Ovary (tissue), 9 donors: ENCODE data around the gene XXYLT1. TPM values are rescaled to one million over a fixed set of nuclear protein-coding genes. Genes with fewer than 3 reads are reported as not detected.

Source experiments
- DNase-seq, 5 donors: peaks; one replicate each; pipeline ENCODE4 v3.0.0-alpha.2; 2019 to 2020
- H3K27ac ChIP-seq, 2 donors: fragments of 200-600 bp; one replicate each; pipeline versions ENCODE4 v1.5.1 to v1.8.0; 2019 to 2022
- H3K27me3 ChIP-seq: fragments of 200-600 bp; one replicate; pipeline ENCODE4 v1.8.0; 2022
- H3K36me3 ChIP-seq: fragments of 200-600 bp; sonication (generic); one replicate; pipeline ENCODE4 v1.5.1; 2019
- H3K4me1 ChIP-seq: one replicate; pipeline ENCODE4 v1.8.1; 2013; ENCODE audit warnings: mild to moderate bottlenecking, moderate library complexity; ENCODE audit not compliant: insufficient read depth
- H3K4me3 ChIP-seq: fragments of 200-600 bp; sonication (generic); one replicate; pipeline ENCODE4 v1.5.1; 2017
- H3K9me3 ChIP-seq, 2 donors: fragments of 200-600 bp in 1 of 2; sonication (generic) in 1 of 2; one replicate each; pipeline versions ENCODE4 v1.5.1 to v1.8.1; 2013 to 2019; ENCODE audit warnings: mild to moderate bottlenecking in 1 of 2, moderate library complexity in 1 of 2
- CTCF ChIP-seq, 3 donors: fragments of 450-650 bp in 2 of 3; fragments of 200-600 bp in 1 of 3; IDR thresholded peaks; one replicate each; pipeline versions ENCODE4 v1.5.1 to v1.8.0; 2016 to 2022; ENCODE audit warnings: antibody characterized with exemption in 3 of 3, mild to moderate bottlenecking in 1 of 3
- EP300 ChIP-seq: sonication (generic); formaldehyde crosslinking; IDR thresholded peaks from one replicate; pipeline ENCODE4 v1.6.1; 2017; ENCODE audit warnings: antibody characterized with exemption
- POLR2A ChIP-seq: fragments of 450-650 bp; IDR thresholded peaks from one replicate; pipeline ENCODE4 v1.6.1; 2017; ENCODE audit warnings: antibody characterized with exemption, mild to moderate bottlenecking, moderate library complexity
- WGBS, 3 donors: extraction: QIAGEN DNeasy Blood & Tissue Kit in 1 of 3; methylation state at CpG; one replicate each; pipeline versions ENCODE4 v1.1.5 to v1.1.7; 2013 to 2017; 5-methylcytosine and 5-hydroxymethylcytosine counted together
- intact Hi-C, 4 donors: fragments of 100-400 bp; cut with DNase I; formaldehyde crosslinking; loops; one replicate each; pipeline versions ENCODE4 v1.11.0 to v1.15.1; 2022 to 2023
- polyA plus RNA-seq, 2 donors: library from polyadenylated mRNA; stranded (reverse); fragments of 200-250 nt in 1 of 2; fragments of 350-450 nt in 1 of 2; fragmentation: Illumina TruSeq in 1 of 2; extraction: RNeasy Lipid Tissue Mini Kit (QIAGEN cat#74804) in 1 of 2; gene quantifications; one replicate each; pipeline ENCODE4 v1.2.3, GENCODE V29; 2013 to 2014
- total RNA-seq, 7 donors: library from RNA; depleted of rRNA in 2 of 7; stranded (reverse); fragments of >200 nt in 2 of 7; fragmentation: NEBNext Ultra II Directional in 3 of 7; extraction: Animal tissue kit (Norgen Biotek cat#: 25700) in 3 of 7; gene quantifications; one replicate each; pipeline versions ENCODE4 v1.1.0 to v1.2.4, GENCODE V29; 2016 to 2023
- donor health status: DM: no; HTN: no; CAD: no; lungs with moderate emphysema.
- donor health status: DM: no; HTN: no; CAD: no.
- donor health status: Bipolar disorder and iron deficiency.
- donor health status: DM: yes; HTN: yes; CAD: no.
- donor health status: DM: no; HTN: no; CAD: no.
- donor health status: DM: yes; HTN: yes; CAD: no.

The XXYLT1 gene
- total and polyA plus RNA-seq, 9 donors = 5.6 to 13.6 (median 10.2) TPM

GRCh38 chr3:195112361-195112791 lies 158.6 kb downstream of the XXYLT1 start:
- H3K27me3 ChIP-seq = no peaks in the 10 kb centered on the region
- no peaks in the 10 kb centered on the region for H3K4me1 ChIP-seq
- intact Hi-C loops = no loop called here
- no peaks in the 10 kb centered on the region for H3K36me3 ChIP-seq
- TF ChIP-seq POLR2A = no peak
- TF ChIP-seq CTCF (IDR thresholded peaks at IDR 0.05) = no peak
- TF ChIP-seq EP300 = no peak
- H3K9me3 ChIP-seq = no peaks in the 10 kb centered on the region
- no peak for DNase-seq
- WGBS, 3 donors = 85 to 90% (median 87%) methylated on average over 22 of the region's 22 CpGs
- H3K27ac ChIP-seq = no peak overlapping the region
- no peak overlapping the region for H3K4me3 ChIP-seq

- H3K27me3 ChIP-seq = no peaks in the 10 kb centered on the region
- no peak for DNase-seq
- no peak overlapping the region for H3K27ac ChIP-seq
- 92 to 95% (median 93%) methylated on average over 9 of the region's 9 CpGs for WGBS, 3 donors
- no peaks in the 10 kb centered on the region for H3K36me3 ChIP-seq
- TF ChIP-seq EP300 (no peak), POLR2A (no peak), CTCF (IDR thresholded peaks at IDR 0.05) (no peak)
- no peak overlapping the region for H3K4me3 ChIP-seq
- no peaks in the 10 kb centered on the region for H3K9me3 ChIP-seq
- H3K4me1 ChIP-seq = no peaks in the 10 kb centered on the region
- intact Hi-C loops = no loop called here
Observed at GRCh38 chr3:195111766-195112165, 159.2 kb downstream of the XXYLT1 start.

- TF ChIP-seq CTCF (IDR thresholded peaks at IDR 0.05) = no peak
- no peak for TF ChIP-seq EP300
- no peak for TF ChIP-seq POLR2A
- H3K36me3 ChIP-seq = no peaks in the 10 kb centered on the region
- WGBS, 3 donors = 82 to 85% (median 84%) methylated on average over 9 of the region's 9 CpGs
- H3K27me3 ChIP-seq = no peaks in the 10 kb centered on the region
- intact Hi-C loops = no loop called here
- no peak overlapping the region for H3K4me3 ChIP-seq
- DNase-seq = no peak
- H3K4me1 ChIP-seq = peaks cover 3% of the 10 kb centered on the region
- no peaks in the 10 kb centered on the region for H3K9me3 ChIP-seq
- H3K27ac ChIP-seq = no peak overlapping the region
Observed at GRCh38 chr3:195111319-195111705, 159.6 kb downstream of the XXYLT1 start.

GRCh38 chr3:195110647-195111318 lies 160.2 kb downstream of the XXYLT1 start:
- no peak for DNase-seq
- intact Hi-C loops = no loop called here
- Histone ChIP-seq H3K27me3 (no peaks in the 10 kb centered on the region), H3K4me1 (peaks cover 4% of the 10 kb centered on the region), H3K4me3 (no peak overlapping the region), H3K27ac (no peak overlapping the region), H3K36me3 (no peaks in the 10 kb centered on the region), H3K9me3 (no peaks in the 10 kb centered on the region)
- 79 to 84% (median 83%) methylated on average over 14 of the region's 14 CpGs for WGBS, 3 donors
- TF ChIP-seq CTCF (IDR thresholded peaks at IDR 0.05) = no peak
- no peak for TF ChIP-seq POLR2A
- TF ChIP-seq EP300 = no peak
